ENCODE measurements around the gene MPRIP. TPM values are rescaled to one million over a fixed set of nuclear protein-coding genes. Genes with fewer than 3 reads are reported as not detected.

The MPRIP gene
- total RNA-seq, 2 donors from 2014 or later: 84.3 to 258 TPM

GRCh38 chr17:17093764-17094163 lies 51.5 kb downstream of the MPRIP start:
- intact Hi-C loops (cut with DNase I): no loop called here
- Histone ChIP-seq H3K27ac (no peak overlapping the region), H3K36me3 (no peaks in the 10 kb centered on the region), H3K4me1 (replicated peaks) (no peaks in the 10 kb centered on the region), H3K9me3 (no peaks in the 10 kb centered on the region), H3K4me3 (no peak overlapping the region), H3K27me3 (replicated peaks; ENCODE audit: insufficient read depth) (no peaks in the 10 kb centered on the region)
- no peak for DNase-seq (ENCODE audit: low spot score)
- WGBS: 59% methylated on average over 5 of the region's 5 CpGs
- TF ChIP-seq POLR2AphosphoS5 (IDR thresholded peaks at IDR 0.05): no peak
- no peak for TF ChIP-seq CTCF (IDR thresholded peaks at IDR 0.05)
- no peak for TF ChIP-seq POLR2A (IDR thresholded peaks at IDR 0.05)

GRCh38 chr17:17096438-17097178 lies 54.4 kb downstream of the MPRIP start:
- no peak overlapping the region for H3K27ac ChIP-seq

GRCh38 chr17:17097763-17098345 lies 55.6 kb downstream of the MPRIP start:
- Histone ChIP-seq H3K4me1 (replicated peaks) (no peaks in the 10 kb centered on the region), H3K27ac (no peak overlapping the region)
- intact Hi-C loops (cut with DNase I): no loop called here

More at GRCh38 chr17:17096438-17097178, 54.4 kb downstream of the MPRIP start:
- 54% methylated on average over 7 of the region's 7 CpGs for WGBS
- no peaks in the 10 kb centered on the region for H3K4me1 ChIP-seq (replicated peaks)
- no peaks in the 10 kb centered on the region for H3K27me3 ChIP-seq (replicated peaks; ENCODE audit: insufficient read depth)
- H3K4me3 ChIP-seq: no peak overlapping the region
- no peaks in the 10 kb centered on the region for H3K36me3 ChIP-seq
- H3K9me3 ChIP-seq: no peaks in the 10 kb centered on the region
- no peak for DNase-seq (ENCODE audit: low spot score)
- no peak for TF ChIP-seq CTCF (IDR thresholded peaks at IDR 0.05)
- no peak for TF ChIP-seq POLR2A (IDR thresholded peaks at IDR 0.05)
- no peak for TF ChIP-seq POLR2AphosphoS5 (IDR thresholded peaks at IDR 0.05)
- intact Hi-C loops (cut with DNase I): no loop called here

GRCh38 chr17:17098551-17099179 lies 56.4 kb downstream of the MPRIP start:
- Histone ChIP-seq H3K9me3 (no peaks in the 10 kb centered on the region), H3K27ac (no peak overlapping the region), H3K27me3 (replicated peaks; ENCODE audit: insufficient read depth) (no peaks in the 10 kb centered on the region), H3K4me3 (no peak overlapping the region), H3K36me3 (no peaks in the 10 kb centered on the region), H3K4me1 (replicated peaks) (no peaks in the 10 kb centered on the region)
- 54% methylated on average over 9 of the region's 9 CpGs for WGBS
- intact Hi-C loops (cut with DNase I): no loop called here
- DNase-seq (ENCODE audit: low spot score): no peak
- TF ChIP-seq POLR2A (IDR thresholded peaks at IDR 0.05): no peak
- no peak for TF ChIP-seq POLR2AphosphoS5 (IDR thresholded peaks at IDR 0.05)
- no peak for TF ChIP-seq CTCF (IDR thresholded peaks at IDR 0.05)

More at GRCh38 chr17:17097763-17098345, 55.6 kb downstream of the MPRIP start:
- Histone ChIP-seq H3K4me3 (no peak overlapping the region), H3K27me3 (replicated peaks; ENCODE audit: insufficient read depth) (no peaks in the 10 kb centered on the region), H3K36me3 (no peaks in the 10 kb centered on the region), H3K9me3 (no peaks in the 10 kb centered on the region)
- 79% methylated on average over 7 of the region's 7 CpGs for WGBS
- DNase-seq (ENCODE audit: low spot score): no peak
- TF ChIP-seq POLR2A (IDR thresholded peaks at IDR 0.05): no peak
- TF ChIP-seq POLR2AphosphoS5 (IDR thresholded peaks at IDR 0.05): no peak

GRCh38 chr17:17102176-17102575 lies 59.9 kb downstream of the MPRIP start:
- no peak overlapping the region for H3K4me3 ChIP-seq
- intact Hi-C loops (cut with DNase I): no loop called here
- no peaks in the 10 kb centered on the region for H3K4me1 ChIP-seq (replicated peaks)
- TF ChIP-seq POLR2AphosphoS5 (IDR thresholded peaks at IDR 0.05) (no peak), CTCF (IDR thresholded peaks at IDR 0.05) (no peak), POLR2A (IDR thresholded peaks at IDR 0.05) (no peak)
- WGBS: 87% methylated on average over 6 of the region's 6 CpGs
- H3K27ac ChIP-seq: no peak overlapping the region
- DNase-seq (ENCODE audit: low spot score): no peak
- H3K27me3 ChIP-seq (replicated peaks; ENCODE audit: insufficient read depth): no peaks in the 10 kb centered on the region
- no peaks in the 10 kb centered on the region for H3K9me3 ChIP-seq
- H3K36me3 ChIP-seq: no peaks in the 10 kb centered on the region
